ENCODE results near the gene FSIP1. TPM values are rescaled to one million over a fixed set of nuclear protein-coding genes. Genes with fewer than 3 reads are reported as not detected.

Gene FSIP1
- total RNA-seq, 1 donor, result 0.27 TPM

GRCh38 chr15:39767921-39768320, 14.7 kb downstream of the FSIP1 start:
- DNase-seq (ENCODE audit: low read depth in 2 of 3, low spot score in 2 of 3), result no peak

GRCh38 chr15:39761006-39761405, 21.6 kb downstream of the FSIP1 start:
- DNase-seq (ENCODE audit: low read depth in 2 of 3, low spot score in 2 of 3), result no peak

GRCh38 chr15:39756806-39757522, 25.7 kb downstream of the FSIP1 start:
- peak; percentile 21 to 65 (median 46) for DNase-seq (ENCODE audit: low read depth in 2 of 3, low spot score in 2 of 3)

- DNase-seq (ENCODE audit: low read depth in 2 of 3, low spot score in 2 of 3), result no peak
Observed at GRCh38 chr15:39752991-39753390, 29.6 kb downstream of the FSIP1 start.

- no peak for DNase-seq (ENCODE audit: low read depth in 2 of 3, low spot score in 2 of 3)
Observed at GRCh38 chr15:39752246-39752645, 30.4 kb downstream of the FSIP1 start.

GRCh38 chr15:39748276-39748675, 34.4 kb downstream of the FSIP1 start:
- no peak for DNase-seq (ENCODE audit: low read depth in 2 of 3, low spot score in 2 of 3)

- no peak for DNase-seq (ENCODE audit: low read depth in 2 of 3, low spot score in 2 of 3)
Observed at GRCh38 chr15:39747326-39747725, 35.3 kb downstream of the FSIP1 start.

GRCh38 chr15:39746714-39747276, 35.8 kb downstream of the FSIP1 start:
- DNase-seq (ENCODE audit: low read depth in 2 of 3, low spot score in 2 of 3), result no peak

- no peak for DNase-seq (ENCODE audit: low read depth in 2 of 3, low spot score in 2 of 3)
Observed at GRCh38 chr15:39746176-39746575, 36.5 kb downstream of the FSIP1 start.

GRCh38 chr15:39745415-39745814, 37.2 kb downstream of the FSIP1 start:
- DNase-seq (ENCODE audit: low read depth in 2 of 3, low spot score in 2 of 3), result no peak

GRCh38 chr15:39744334-39745103, 38.1 kb downstream of the FSIP1 start:
- DNase-seq (ENCODE audit: low read depth in 2 of 3, low spot score in 2 of 3), result peak in 1 of 3 donors; percentile 12

- DNase-seq (ENCODE audit: low read depth in 2 of 3, low spot score in 2 of 3), result no peak
Observed at GRCh38 chr15:39743611-39744010, 39.0 kb downstream of the FSIP1 start.

GRCh38 chr15:39741258-39741657, 41.4 kb downstream of the FSIP1 start:
- no peak for DNase-seq (ENCODE audit: low read depth in 2 of 3, low spot score in 2 of 3)

- DNase-seq (ENCODE audit: low read depth in 2 of 3, low spot score in 2 of 3), result no peak
Observed at GRCh38 chr15:39738998-39739397, 43.6 kb downstream of the FSIP1 start.

GRCh38 chr15:39737196-39737550, 45.5 kb downstream of the FSIP1 start:
- DNase-seq (ENCODE audit: low read depth in 2 of 3, low spot score in 2 of 3), result no peak

GRCh38 chr15:39736412-39737195, 46.0 kb downstream of the FSIP1 start:
- no peak for DNase-seq (ENCODE audit: low read depth in 2 of 3, low spot score in 2 of 3)

GRCh38 chr15:39735120-39735717, 47.4 kb downstream of the FSIP1 start:
- DNase-seq (ENCODE audit: low read depth in 2 of 3, low spot score in 2 of 3), result no peak

- no peak for DNase-seq (ENCODE audit: low read depth in 2 of 3, low spot score in 2 of 3)
Observed at GRCh38 chr15:39731266-39731665, 51.4 kb downstream of the FSIP1 start.

- no peak for DNase-seq (ENCODE audit: low read depth in 2 of 3, low spot score in 2 of 3)
Observed at GRCh38 chr15:39730552-39730951, 52.1 kb downstream of the FSIP1 start.

- no peak for DNase-seq (ENCODE audit: low read depth in 2 of 3, low spot score in 2 of 3)
Observed at GRCh38 chr15:39729500-39729899, 53.1 kb downstream of the FSIP1 start.

- no peak for DNase-seq (ENCODE audit: low read depth in 2 of 3, low spot score in 2 of 3)
Observed at GRCh38 chr15:39728845-39729244, 53.8 kb downstream of the FSIP1 start.

Measured in hematopoietic multipotent progenitor cell (in vitro differentiated cells).